DND-41 (cell line): ENCODE measurements around the gene SLC35G3.

Source experiments
- ATAC-seq: fragments of 200-7000 bp; cut with Tn5 transposase; 3 replicates; pipeline ENCODE4 v1.9.1; 2021; ENCODE audit warnings: low read depth; ENCODE audit not compliant: insufficient read depth
- DNase-seq: peaks from one replicate; pipeline ENCODE4 v3.0.0-alpha.2; 2020
- H2AFZ ChIP-seq: 2 replicates; pipeline ENCODE4 v1.6.0; 2012; ENCODE audit warnings: low read depth, low read length
- H3K27ac ChIP-seq: 2 replicates; pipeline ENCODE4 v1.5.1; 2012; ENCODE audit warnings: low read length, inconsistent platforms
- H3K27me3 ChIP-seq: fragments of 200-600 bp; sonication (generic); 2 replicates; pipeline ENCODE4 v1.6.0; 2012; ENCODE audit warnings: low read length, mild to moderate bottlenecking, inconsistent platforms; ENCODE audit not compliant: insufficient read depth, poor library complexity
- H3K36me3 ChIP-seq: 2 replicates; pipeline ENCODE4 v1.5.1; 2012; ENCODE audit warnings: low read length, inconsistent platforms; ENCODE audit not compliant: insufficient read depth
- H3K4me1 ChIP-seq: 2 replicates; pipeline ENCODE4 v1.5.1; 2012; ENCODE audit warnings: mild to moderate bottlenecking, low read length; ENCODE audit not compliant: insufficient read depth
- H3K4me2 ChIP-seq: 2 replicates; pipeline ENCODE4 v1.6.0; 2012; ENCODE audit warnings: mild to moderate bottlenecking, moderate library complexity, low read length, inconsistent platforms; ENCODE audit not compliant: insufficient read depth
- H3K4me3 ChIP-seq, 2 experiments: fragments of 200-600 bp in 1 of 2; shearing (Covaris generic) in 1 of 2; 2 replicates each; pipeline ENCODE4 v1.5.1; 2012 to 2016; ENCODE audit warnings: inconsistent platforms in 2 of 2, low read length in 2 of 2, mild to moderate bottlenecking in 2 of 2, low read depth in 1 of 2, moderate library complexity in 1 of 2
- H3K79me2 ChIP-seq: 2 replicates; pipeline ENCODE4 v1.6.0; 2012; ENCODE audit warnings: low read length, inconsistent platforms; ENCODE audit not compliant: insufficient read depth
- H3K9ac ChIP-seq: 2 replicates; pipeline ENCODE4 v1.6.0; 2012; ENCODE audit warnings: low read depth, mild to moderate bottlenecking, inconsistent platforms, low read length, moderate library complexity
- H3K9me3 ChIP-seq: 2 replicates; pipeline ENCODE4 v1.5.1; 2012; ENCODE audit warnings: low read length, moderate library complexity, mild to moderate bottlenecking, inconsistent platforms; ENCODE audit not compliant: insufficient read depth, severe bottlenecking
- H4K20me1 ChIP-seq: 2 replicates; pipeline ENCODE4 v1.6.0; 2012; ENCODE audit warnings: low read length; ENCODE audit not compliant: insufficient read depth
- CTCF ChIP-seq: IDR thresholded peaks from 2 replicates; pipeline ENCODE4 v1.5.1; 2012; ENCODE audit warnings: borderline replicate concordance, low read length, moderate library complexity, mild to moderate bottlenecking; ENCODE audit not compliant: poor library complexity, severe bottlenecking; ENCODE audit errors: extremely low read depth
- EZH2 ChIP-seq: IDR thresholded peaks from 3 replicates; pipeline ENCODE4 v1.6.1; 2012; ENCODE audit warnings: borderline replicate concordance, low read depth, mild to moderate bottlenecking, moderate library complexity, low read length, inconsistent platforms; ENCODE audit not compliant: severe bottlenecking

Gene SLC35G3

GRCh38 chr17:35164716-35165115 is 29.5 kb downstream of the SLC35G3 start:
- Histone ChIP-seq H3K36me3 (no peaks in the 10 kb centered on the region), H3K27ac (no peak overlapping the region), H3K27me3 (peaks cover 2% of the 10 kb centered on the region), H3K79me2 (no peaks in the 10 kb centered on the region), H3K9ac (no peak overlapping the region), H4K20me1 (no peaks in the 10 kb centered on the region), H3K9me3 (no peaks in the 10 kb centered on the region), H2AFZ (no peak overlapping the region), H3K4me2 (no peak overlapping the region), H3K4me3 (no peak overlapping the region), H3K4me1 (no peaks in the 10 kb centered on the region)
- DNase-seq (no peak), ATAC-seq (no peak)
- no peak for TF ChIP-seq EZH2
- TF ChIP-seq CTCF = no peak

GRCh38 chr17:35163886-35164285 is 30.3 kb downstream of the SLC35G3 start:
- Histone ChIP-seq H3K9me3 (no peaks in the 10 kb centered on the region), H3K4me3 (no peak overlapping the region), H3K9ac (no peak overlapping the region), H2AFZ (no peak overlapping the region), H3K4me1 (no peaks in the 10 kb centered on the region), H3K27me3 (peaks cover 2% of the 10 kb centered on the region), H3K79me2 (no peaks in the 10 kb centered on the region), H3K27ac (no peak overlapping the region), H4K20me1 (no peaks in the 10 kb centered on the region), H3K4me2 (no peak overlapping the region), H3K36me3 (no peaks in the 10 kb centered on the region)
- ATAC-seq (no peak), DNase-seq (no peak)
- TF ChIP-seq EZH2 (no peak), CTCF (no peak)

- no peak for ATAC-seq
- no peak for TF ChIP-seq EZH2
- TF ChIP-seq CTCF = no peak
Measured at GRCh38 chr17:35162755-35163154, 31.4 kb downstream of the SLC35G3 start.

DNA sequence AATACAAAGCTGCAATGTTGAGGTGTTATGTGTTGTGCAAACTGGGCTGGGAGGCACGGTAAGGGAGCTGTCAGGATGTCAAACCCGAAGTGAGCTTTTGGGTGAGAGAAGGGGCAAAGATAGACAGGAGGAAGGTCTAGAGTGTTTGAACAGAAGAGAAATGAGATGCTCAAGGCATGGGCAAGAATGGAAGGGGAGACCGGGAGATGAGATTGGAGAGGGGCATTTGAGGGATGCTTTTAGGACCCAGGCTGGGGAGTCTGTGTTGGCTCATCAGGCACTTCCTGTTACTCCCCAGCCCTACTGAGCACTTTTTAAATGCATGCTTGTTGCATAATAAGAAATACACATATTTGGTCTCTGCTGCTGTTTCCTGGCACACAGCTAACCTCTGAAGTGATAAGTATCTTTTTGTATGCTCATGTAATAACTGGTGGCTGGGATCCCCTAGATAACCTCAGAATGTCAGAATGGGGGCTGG is 32.9 kb downstream of the SLC35G3 start:
- TF ChIP-seq EZH2 = no peak
- no peak for TF ChIP-seq CTCF
- Histone ChIP-seq H3K27ac (no peak overlapping the region), H3K36me3 (no peaks in the 10 kb centered on the region), H2AFZ (no peak overlapping the region), H3K9me3 (no peaks in the 10 kb centered on the region), H3K9ac (no peak overlapping the region), H3K4me3 (no peak overlapping the region), H3K27me3 (peaks cover 2% of the 10 kb centered on the region), H4K20me1 (no peaks in the 10 kb centered on the region), H3K79me2 (no peaks in the 10 kb centered on the region), H3K4me1 (no peaks in the 10 kb centered on the region), H3K4me2 (no peak overlapping the region)
- 0 out of 3 replicates have a peak, but pooled peaks have one; percentile 45 for ATAC-seq
- DNase-seq = no peak

More at GRCh38 chr17:35162755-35163154, 31.4 kb downstream of the SLC35G3 start:
- peaks cover 2% of the 10 kb centered on the region for H3K27me3 ChIP-seq
- no peak overlapping the region for H3K4me3 ChIP-seq
- H3K4me2 ChIP-seq = no peak overlapping the region
- no peaks in the 10 kb centered on the region for H3K4me1 ChIP-seq
- H3K79me2 ChIP-seq = no peaks in the 10 kb centered on the region
- H3K9ac ChIP-seq = no peak overlapping the region
- no peaks in the 10 kb centered on the region for H3K9me3 ChIP-seq
- H2AFZ ChIP-seq = no peak overlapping the region
- H4K20me1 ChIP-seq = no peaks in the 10 kb centered on the region
- no peak overlapping the region for H3K27ac ChIP-seq
- H3K36me3 ChIP-seq = no peaks in the 10 kb centered on the region
- DNase-seq = no peak
